HEK293 (cell line): ENCODE data around the gene C16orf95.

Experiments used
- CTCF ChIA-PET: fragments of 350-600 bp; formaldehyde crosslinking; extraction: SDS; loops from one replicate; lab custom pipeline; 2021; ENCODE audit warnings: antibody characterized with exemption; lab: Yijun Ruan, JAX
- POLR2A ChIA-PET: fragments of 300-600 bp; formaldehyde crosslinking; extraction: SDS; loops from one replicate; lab custom pipeline; 2020; ENCODE audit warnings: antibody characterized with exemption, inconsistent platforms; lab: Yijun Ruan, JAX
- H3K27ac ChIP-seq: fragments of 200-500 bp; sonication (Bioruptor generic); 2 replicates; pipeline ENCODE4 v1.5.1; 2014; ENCODE audit warnings: low read depth, low read length, control low read depth, inconsistent platforms; ENCODE audit errors: extremely low read depth
- H3K36me3 ChIP-seq, 2 experiments: fragments of 200-500 bp in 1 of 2; sonication (Bioruptor generic) in 1 of 2; 1 replicate in 1 of 2; 2 replicates in 1 of 2; pipeline ENCODE4 v1.5.1; 2014 to 2017; ENCODE audit warnings: inconsistent platforms in 2 of 2, low read length in 2 of 2; ENCODE audit not compliant: control insufficient read depth in 2 of 2, insufficient read depth in 1 of 2
- H3K4me1 ChIP-seq: fragments of 200-500 bp; sonication (Bioruptor generic); 2 replicates; pipeline ENCODE4 v1.5.1; 2014; ENCODE audit warnings: mild to moderate bottlenecking, low read length, inconsistent platforms; ENCODE audit not compliant: control insufficient read depth, insufficient read depth
- H3K4me3 ChIP-seq: 2 replicates; pipeline ENCODE4 v1.5.1; 2011; ENCODE audit warnings: low read depth, mild to moderate bottlenecking, control low read depth, low read length, moderate library complexity
- H3K9me3 ChIP-seq: fragments of 200-500 bp; sonication (Bioruptor generic); 2 replicates; pipeline ENCODE4 v1.5.1; 2014; ENCODE audit warnings: low read depth, low read length, inconsistent platforms; ENCODE audit not compliant: control insufficient read depth, insufficient read depth
- GLI4 ChIP-seq: fragments of 450-650 bp; formaldehyde crosslinking; IDR thresholded peaks from 2 replicates; pipeline ENCODE4 v1.5.1; 2016; ENCODE audit warnings: missing biosample characterization, missing genetic modification characterization
- GLIS1 ChIP-seq: fragments of 450-650 bp; formaldehyde crosslinking; IDR thresholded peaks from 2 replicates; pipeline ENCODE4 v1.5.1; 2016; ENCODE audit warnings: missing biosample characterization, missing genetic modification characterization
- HOXC10 ChIP-seq: sonication (generic); formaldehyde crosslinking; IDR thresholded peaks from 2 replicates; pipeline ENCODE4 v1.8.1; 2023; ENCODE audit warnings: mild to moderate bottlenecking, missing genetic modification reagents
- IKZF3 ChIP-seq: fragments of 450-650 bp; IDR thresholded peaks from 2 replicates; pipeline ENCODE4 v1.5.0; 2018; ENCODE audit warnings: missing biosample characterization, mild to moderate bottlenecking, missing genetic modification characterization, moderate library complexity
- MEIS1 ChIP-seq: sonication (generic); formaldehyde crosslinking; IDR thresholded peaks from 2 replicates; pipeline ENCODE4 v1.8.1; 2022; ENCODE audit warnings: missing genetic modification reagents, mild to moderate bottlenecking, borderline replicate concordance
- PRDM1 ChIP-seq: fragments of 450-650 bp; formaldehyde crosslinking; IDR thresholded peaks from 2 replicates; pipeline ENCODE4; 2016; ENCODE audit warnings: missing biosample characterization, missing genetic modification characterization
- SP2 ChIP-seq: fragments of 450-650 bp; formaldehyde crosslinking; IDR thresholded peaks from 2 replicates; pipeline ENCODE4 v1.5.1; 2016; ENCODE audit warnings: missing biosample characterization, missing genetic modification characterization
- ZBTB20 ChIP-seq: fragments of 450-650 bp; formaldehyde crosslinking; IDR thresholded peaks from 2 replicates; pipeline ENCODE4 v1.5.1; 2016; ENCODE audit warnings: missing biosample characterization, missing genetic modification characterization
- ZBTB7A ChIP-seq: fragments of 450-650 bp; formaldehyde crosslinking; IDR thresholded peaks from 2 replicates; pipeline ENCODE4 v1.5.1; 2016; ENCODE audit warnings: low read depth, missing biosample characterization, missing genetic modification characterization
- ZNF114 ChIP-seq: fragments of 450-650 bp; formaldehyde crosslinking; IDR thresholded peaks from 2 replicates; pipeline ENCODE4 v1.5.0; 2017; ENCODE audit warnings: missing biosample characterization, missing genetic modification characterization
- ZNF266 ChIP-seq: fragments of 450-650 bp; formaldehyde crosslinking; IDR thresholded peaks from 2 replicates; pipeline ENCODE4 v1.5.1; 2016; ENCODE audit warnings: missing biosample characterization, missing genetic modification characterization, low read depth
- ZNF398 ChIP-seq: fragments of 450-650 bp; formaldehyde crosslinking; IDR thresholded peaks from 2 replicates; pipeline ENCODE4 v1.5.1; 2017; ENCODE audit warnings: missing biosample characterization, missing genetic modification characterization
- ZNF48 ChIP-seq: fragments of 450-650 bp; formaldehyde crosslinking; IDR thresholded peaks from 2 replicates; pipeline ENCODE4 v1.5.1; 2016; ENCODE audit warnings: missing biosample characterization, missing genetic modification characterization
- ZNF501 ChIP-seq: fragments of 450-650 bp; formaldehyde crosslinking; IDR thresholded peaks from 2 replicates; pipeline ENCODE4 v1.5.1; 2016; ENCODE audit warnings: missing biosample characterization, missing genetic modification characterization
- ZNF629 ChIP-seq: fragments of 450-650 bp; formaldehyde crosslinking; IDR thresholded peaks from 2 replicates; pipeline ENCODE4 v1.5.1; 2017; ENCODE audit warnings: missing biosample characterization, missing genetic modification characterization
- ZNF768 ChIP-seq: fragments of 450-650 bp; formaldehyde crosslinking; IDR thresholded peaks from 2 replicates; pipeline ENCODE4 v1.5.1; 2018; ENCODE audit warnings: missing biosample characterization, mild to moderate bottlenecking, missing genetic modification characterization
- ZNF791 ChIP-seq: fragments of 450-650 bp; formaldehyde crosslinking; IDR thresholded peaks from 2 replicates; pipeline ENCODE4 v1.5.1; 2016; ENCODE audit warnings: missing biosample characterization, missing genetic modification characterization
- ZSCAN5A ChIP-seq: fragments of 450-650 bp; formaldehyde crosslinking; IDR thresholded peaks from 2 replicates; pipeline ENCODE4 v1.5.1; 2016; ENCODE audit warnings: missing biosample characterization, missing genetic modification characterization
- TF ChIP-seq, protein P1 (sequence below): fragments of 450-650 bp; formaldehyde crosslinking; IDR thresholded peaks from 2 replicates; pipeline ENCODE4 v1.5.1; 2016; ENCODE audit warnings: missing biosample characterization, missing genetic modification characterization
- TF ChIP-seq, protein P2 (sequence below): fragments of 450-650 bp; formaldehyde crosslinking; IDR thresholded peaks from 2 replicates; pipeline ENCODE4 v1.5.1; 2016; ENCODE audit warnings: missing biosample characterization, missing genetic modification characterization

The C16orf95 gene

GRCh38 chr16:87336434-87337240 lies 19.4 kb upstream of the C16orf95 start:
- POLR2A ChIA-PET, result no interaction called here
- no peak for TF ChIP-seq ZNF629
- TF ChIP-seq IKZF3 (tag by site-specific recombination), result no peak
- TF ChIP-seq ZBTB7A (tag by site-specific recombination), result no peak
- no peak for TF ChIP-seq MEIS1
- no peak for TF ChIP-seq ZNF48 (tag by site-specific recombination)
- Histone ChIP-seq H3K4me3 (no peak overlapping the region), H3K27ac (no peak overlapping the region), H3K4me1 (no peaks in the 10 kb centered on the region), H3K9me3 (no peaks in the 10 kb centered on the region), H3K36me3 (peaks cover 0 to 71% of the 10 kb centered on the region in 2 experiments; a peak in 2 of 3 replicates)
- CTCF ChIA-PET, result no interaction called here

- POLR2A ChIA-PET, result no interaction called here
- Histone ChIP-seq H3K9me3 (no peaks in the 10 kb centered on the region), H3K4me1 (no peaks in the 10 kb centered on the region), H3K36me3 (peaks cover 0 to 73% of the 10 kb centered on the region in 2 experiments; a peak in 2 of 3 replicates), H3K4me3 (no peak overlapping the region), H3K27ac (no peak overlapping the region)
- CTCF ChIA-PET, result interaction anchor here (0.6 to 1.1 kb wide), 2 partner anchors 10 to 18 kb away, joined by 3 to 4 read pairs; partner anchors contain the start of gene C16orf95
- TF ChIP-seq ZNF768, result no peak
- no peak for TF ChIP-seq ZNF501
- no peak for TF ChIP-seq GLIS1 (tag by site-specific recombination)
- no peak for TF ChIP-seq PRDM1 (tag by site-specific recombination)
- TF ChIP-seq ZNF791 (tag by site-specific recombination), result no peak
- TF ChIP-seq, protein P1, sequence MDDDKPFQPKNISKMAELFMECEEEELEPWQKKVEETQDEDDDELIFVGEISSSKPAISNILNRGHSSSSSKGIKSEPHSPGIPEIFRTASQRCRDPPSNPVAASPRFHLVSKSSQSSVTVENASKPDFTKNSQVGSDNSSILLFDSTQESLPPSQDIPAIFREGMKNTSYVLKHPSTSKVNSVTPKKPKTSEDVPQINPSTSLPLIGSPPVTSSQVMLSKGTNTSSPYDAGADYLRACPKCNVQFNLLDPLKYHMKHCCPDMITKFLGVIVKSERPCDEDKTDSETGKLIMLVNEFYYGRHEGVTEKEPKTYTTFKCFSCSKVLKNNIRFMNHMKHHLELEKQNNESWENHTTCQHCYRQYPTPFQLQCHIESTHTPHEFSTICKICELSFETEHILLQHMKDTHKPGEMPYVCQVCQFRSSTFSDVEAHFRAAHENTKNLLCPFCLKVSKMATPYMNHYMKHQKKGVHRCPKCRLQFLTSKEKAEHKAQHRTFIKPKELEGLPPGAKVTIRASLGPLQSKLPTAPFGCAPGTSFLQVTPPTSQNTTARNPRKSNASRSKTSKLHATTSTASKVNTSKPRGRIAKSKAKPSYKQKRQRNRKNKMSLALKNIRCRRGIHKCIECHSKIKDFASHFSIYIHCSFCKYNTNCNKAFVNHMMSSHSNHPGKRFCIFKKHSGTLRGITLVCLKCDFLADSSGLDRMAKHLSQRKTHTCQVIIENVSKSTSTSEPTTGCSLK (tag by site-specific recombination), result no peak
- no peak for TF ChIP-seq ZNF398 (tag by site-specific recombination)
- TF ChIP-seq ZNF114 (tag by site-specific recombination), result no peak
- TF ChIP-seq ZSCAN5A (tag by site-specific recombination), result no peak
- TF ChIP-seq, protein P2, sequence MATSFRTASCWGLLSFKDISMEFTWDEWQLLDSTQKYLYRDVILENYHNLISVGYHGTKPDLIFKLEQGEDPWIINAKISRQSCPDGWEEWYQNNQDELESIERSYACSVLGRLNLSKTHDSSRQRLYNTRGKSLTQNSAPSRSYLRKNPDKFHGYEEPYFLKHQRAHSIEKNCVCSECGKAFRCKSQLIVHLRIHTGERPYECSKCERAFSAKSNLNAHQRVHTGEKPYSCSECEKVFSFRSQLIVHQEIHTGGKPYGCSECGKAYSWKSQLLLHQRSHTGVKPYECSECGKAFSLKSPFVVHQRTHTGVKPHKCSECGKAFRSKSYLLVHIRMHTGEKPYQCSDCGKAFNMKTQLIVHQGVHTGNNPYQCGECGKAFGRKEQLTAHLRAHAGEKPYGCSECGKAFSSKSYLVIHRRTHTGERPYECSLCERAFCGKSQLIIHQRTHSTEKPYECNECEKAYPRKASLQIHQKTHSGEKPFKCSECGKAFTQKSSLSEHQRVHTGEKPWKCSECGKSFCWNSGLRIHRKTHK, result no peak
- no peak for TF ChIP-seq ZNF266
- no peak for TF ChIP-seq HOXC10 (CRISPR knock-in tag)
- no peak for TF ChIP-seq SP2 (tag by site-specific recombination)
- TF ChIP-seq ZNF48 (tag by site-specific recombination), result no peak
- no peak for TF ChIP-seq GLI4 (tag by site-specific recombination)
- TF ChIP-seq ZBTB20, result no peak
These were observed 18.6 kb upstream of the C16orf95 start for GRCh38 chr16:87335625-87336433.
